Smooth muscle cell (in vitro differentiated cells): ENCODE data around the gene RGS1. TPM values are rescaled to one million over a fixed set of nuclear protein-coding genes. Genes with fewer than 3 reads are reported as not detected.

ENCODE experiments used
- DNase-seq: peaks from one replicate; lab custom pipeline; 2025; ENCODE audit not compliant: unreplicated experiment; lab: John Stamatoyannopoulos, UW
- H2AFZ ChIP-seq: fragments of 200-600 bp; sonication (generic); 2 replicates; pipeline ENCODE4 v1.6.0; 2016; ENCODE audit warnings: antibody characterized with exemption, low read depth, mild to moderate bottlenecking
- H3F3A ChIP-seq: fragments of 200-600 bp; sonication (generic); 2 replicates; pipeline ENCODE4 v1.6.0; 2017; ENCODE audit warnings: antibody characterized with exemption, low read depth
- H3K27ac ChIP-seq: fragments of 200-600 bp; sonication (generic); 2 replicates; pipeline ENCODE4 v1.5.1; 2016; ENCODE audit warnings: low read depth, mild to moderate bottlenecking
- H3K27me3 ChIP-seq: fragments of 200-600 bp; sonication (generic); 2 replicates; pipeline ENCODE4 v1.6.1; 2016; ENCODE audit warnings: low read depth, mild to moderate bottlenecking
- H3K36me3 ChIP-seq: fragments of 200-600 bp; sonication (generic); 2 replicates; pipeline ENCODE4 v1.5.1; 2016; ENCODE audit warnings: low read depth
- H3K4me1 ChIP-seq: fragments of 200-600 bp; sonication (generic); 2 replicates; pipeline ENCODE4 v1.5.1; 2016; ENCODE audit warnings: low read depth
- H3K4me2 ChIP-seq: fragments of 200-600 bp; sonication (generic); 2 replicates; pipeline ENCODE4 v1.6.0; 2016; ENCODE audit warnings: mild to moderate bottlenecking
- H3K4me3 ChIP-seq: fragments of 200-600 bp; sonication (generic); 2 replicates; pipeline ENCODE4 v1.5.1; 2016; ENCODE audit warnings: mild to moderate bottlenecking
- H3K79me2 ChIP-seq: fragments of 200-600 bp; sonication (generic); 2 replicates; pipeline ENCODE4 v1.6.0; 2016; ENCODE audit warnings: low read depth, mild to moderate bottlenecking
- H3K9ac ChIP-seq: fragments of 200-600 bp; sonication (generic); 2 replicates; pipeline ENCODE4 v1.6.0; 2016; ENCODE audit warnings: low read depth
- H3K9me3 ChIP-seq: fragments of 200-600 bp; sonication (generic); replicated peaks from 2 replicates; pipeline ENCODE4 v1.5.1; 2016; ENCODE audit warnings: low read depth
- H4K20me1 ChIP-seq: fragments of 200-600 bp; sonication (generic); 2 replicates; pipeline ENCODE4 v1.6.0; 2016; ENCODE audit warnings: low read depth
- WGBS: methylation state at CpG from one replicate; pipeline ENCODE4 v1.1.7; 2016; ENCODE audit warnings: low lambda C conversion rate; 5-methylcytosine and 5-hydroxymethylcytosine counted together
- polyA plus RNA-seq: library from polyadenylated mRNA; unstranded; fragments of >200 nt; fragmentation: Nextera tagmentation; extraction: Ambion mirVana; gene quantifications from 2 replicates; pipeline ENCODE4 v1.2.1, GENCODE V29; 2016
- total RNA-seq: library from RNA; depleted of rRNA; stranded (reverse); fragments of >200 nt; gene quantifications from 2 replicates; pipeline ENCODE4 v1.2.3, GENCODE V29; 2014
- TF ChIP-seq, protein P1 (sequence below): fragments of 200-600 bp; sonication (generic); IDR thresholded peaks from 2 replicates; pipeline ENCODE4 v1.5.1; 2017; ENCODE audit warnings: borderline replicate concordance, mild to moderate bottlenecking, antibody characterized with exemption; ENCODE audit not compliant: insufficient read depth, poor library complexity, severe bottlenecking

RGS1 gene
- total and polyA plus RNA-seq, 2 experiments from 2014 or later, result 119 to 224 TPM

DNA sequence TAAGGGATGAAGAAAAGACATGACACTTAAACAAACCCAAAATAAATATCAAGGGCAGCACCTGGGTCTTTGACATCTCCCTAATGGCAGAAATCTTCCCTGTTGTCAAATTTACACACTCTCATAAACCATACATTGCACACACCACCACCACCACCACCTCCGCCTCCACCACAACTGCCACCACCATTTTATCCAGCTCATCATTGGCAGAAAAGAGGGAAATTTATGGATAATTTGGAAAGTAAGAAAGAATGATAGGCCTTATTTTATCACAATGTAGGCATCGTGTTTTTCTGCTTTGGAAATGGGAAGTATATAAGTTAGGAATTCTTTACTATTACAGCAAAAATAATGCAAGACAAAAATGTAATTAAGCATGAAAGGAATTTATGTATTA lies 33.1 kb downstream of the RGS1 start:
- TF ChIP-seq, protein P1, sequence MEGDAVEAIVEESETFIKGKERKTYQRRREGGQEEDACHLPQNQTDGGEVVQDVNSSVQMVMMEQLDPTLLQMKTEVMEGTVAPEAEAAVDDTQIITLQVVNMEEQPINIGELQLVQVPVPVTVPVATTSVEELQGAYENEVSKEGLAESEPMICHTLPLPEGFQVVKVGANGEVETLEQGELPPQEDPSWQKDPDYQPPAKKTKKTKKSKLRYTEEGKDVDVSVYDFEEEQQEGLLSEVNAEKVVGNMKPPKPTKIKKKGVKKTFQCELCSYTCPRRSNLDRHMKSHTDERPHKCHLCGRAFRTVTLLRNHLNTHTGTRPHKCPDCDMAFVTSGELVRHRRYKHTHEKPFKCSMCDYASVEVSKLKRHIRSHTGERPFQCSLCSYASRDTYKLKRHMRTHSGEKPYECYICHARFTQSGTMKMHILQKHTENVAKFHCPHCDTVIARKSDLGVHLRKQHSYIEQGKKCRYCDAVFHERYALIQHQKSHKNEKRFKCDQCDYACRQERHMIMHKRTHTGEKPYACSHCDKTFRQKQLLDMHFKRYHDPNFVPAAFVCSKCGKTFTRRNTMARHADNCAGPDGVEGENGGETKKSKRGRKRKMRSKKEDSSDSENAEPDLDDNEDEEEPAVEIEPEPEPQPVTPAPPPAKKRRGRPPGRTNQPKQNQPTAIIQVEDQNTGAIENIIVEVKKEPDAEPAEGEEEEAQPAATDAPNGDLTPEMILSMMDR, result no peak
- H3K4me2 ChIP-seq, result no peak overlapping the region
- no peaks in the 10 kb centered on the region for H3K9me3 ChIP-seq
- H3K79me2 ChIP-seq, result no peaks in the 10 kb centered on the region
- H3K4me1 ChIP-seq, result no peaks in the 10 kb centered on the region
- no peaks in the 10 kb centered on the region for H3F3A ChIP-seq
- H3K27me3 ChIP-seq, result no peaks in the 10 kb centered on the region
- H4K20me1 ChIP-seq, result no peaks in the 10 kb centered on the region
- 59% methylated on average over 2 of the region's 2 CpGs for WGBS
- no peak overlapping the region for H2AFZ ChIP-seq
- DNase-seq, result no peak
- H3K4me3 ChIP-seq, result no peak overlapping the region
- H3K9ac ChIP-seq, result no peak overlapping the region
- H3K27ac ChIP-seq, result peak overlapping the region; percentile 11
- no peaks in the 10 kb centered on the region for H3K36me3 ChIP-seq

DNA sequence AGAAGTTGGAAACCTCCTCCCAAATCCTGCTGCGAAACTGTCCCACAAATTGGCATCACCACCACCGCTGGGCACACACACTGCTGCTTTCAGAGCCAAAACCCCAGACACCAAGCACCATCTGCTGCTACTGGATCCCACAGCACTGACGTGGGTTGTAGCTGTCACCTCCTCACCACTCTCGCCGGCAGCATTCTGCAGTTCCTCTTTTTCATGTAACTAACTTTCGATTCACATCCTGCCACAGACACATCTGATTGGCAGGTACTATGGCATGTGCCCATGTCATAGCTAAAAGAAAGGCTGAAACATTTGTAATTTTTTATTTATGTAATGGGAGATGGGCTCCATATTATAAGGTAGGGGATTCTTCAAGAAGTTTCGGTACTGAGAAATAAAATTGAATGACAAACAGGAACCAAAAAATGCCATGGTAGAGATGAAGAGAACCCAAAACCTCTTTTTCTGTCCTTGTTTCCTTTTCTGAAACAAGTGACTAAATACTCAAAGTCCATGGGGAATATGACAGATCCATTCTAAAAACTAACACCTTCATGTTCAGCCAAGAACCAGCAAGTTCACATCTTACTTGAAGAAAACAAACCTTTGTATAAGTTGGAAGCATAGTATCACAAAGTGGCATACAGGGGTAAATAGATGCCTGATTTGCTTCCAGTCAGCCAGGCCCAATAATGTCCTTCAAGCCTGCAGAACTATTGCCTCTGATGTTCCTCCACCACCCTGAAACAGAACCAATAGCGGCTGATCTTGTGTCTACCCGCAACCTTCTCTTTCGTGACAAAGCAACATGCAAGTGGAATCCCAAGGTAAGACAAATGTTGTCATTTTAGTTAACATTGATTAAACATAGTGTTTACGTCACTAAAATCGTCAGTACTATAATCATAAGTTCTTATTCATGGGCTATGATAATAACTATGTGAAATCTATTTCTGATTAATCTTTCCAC lies 33.8 kb downstream of the RGS1 start:
- TF ChIP-seq, protein P1, result no peak
- no peak overlapping the region for H2AFZ ChIP-seq
- 85% methylated on average over 12 of the region's 12 CpGs for WGBS
- no peaks in the 10 kb centered on the region for H3K36me3 ChIP-seq
- H4K20me1 ChIP-seq, result no peaks in the 10 kb centered on the region
- H3K9me3 ChIP-seq, result no peaks in the 10 kb centered on the region
- H3F3A ChIP-seq, result no peaks in the 10 kb centered on the region
- H3K79me2 ChIP-seq, result no peaks in the 10 kb centered on the region
- H3K9ac ChIP-seq, result no peak overlapping the region
- no peak for DNase-seq
- no peaks in the 10 kb centered on the region for H3K4me1 ChIP-seq
- no peak overlapping the region for H3K27ac ChIP-seq
- H3K4me3 ChIP-seq, result no peak overlapping the region
- H3K27me3 ChIP-seq, result no peaks in the 10 kb centered on the region
- H3K4me2 ChIP-seq, result no peak overlapping the region

DNA sequence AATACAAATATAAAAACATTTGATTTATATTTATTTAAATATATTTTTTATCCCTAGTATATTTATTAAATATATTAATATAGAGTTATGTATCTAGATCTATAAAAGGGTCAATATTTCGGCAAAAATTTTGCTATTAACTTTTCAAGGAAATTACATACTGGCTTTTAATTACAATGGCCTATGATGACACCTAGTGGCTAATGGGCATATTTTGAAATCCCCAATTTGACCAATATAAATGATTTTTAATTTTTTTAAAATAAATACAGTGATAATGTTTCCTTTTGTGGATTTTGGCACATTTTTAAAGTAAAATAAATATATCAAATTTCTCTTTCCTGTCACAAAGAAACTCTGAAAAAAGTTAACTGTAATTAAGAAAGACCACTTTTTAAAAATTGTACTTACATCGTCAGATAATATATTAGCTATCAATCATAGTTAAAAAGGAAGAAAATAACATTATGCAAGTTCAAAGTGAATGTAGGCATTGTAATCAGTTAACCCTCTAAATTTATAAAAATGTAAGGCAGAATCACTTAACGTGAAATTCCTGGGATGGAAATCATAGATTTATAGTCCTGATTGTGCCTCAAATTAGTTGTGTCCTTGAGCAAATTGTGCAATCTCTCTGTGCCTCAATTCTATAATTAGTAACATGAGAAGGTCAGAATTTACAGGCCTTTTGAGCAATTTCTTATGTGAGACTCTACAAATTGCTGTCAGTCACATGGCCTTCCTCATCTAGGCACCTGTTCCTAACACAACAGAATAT lies 34.7 kb downstream of the RGS1 start:
- no peak overlapping the region for H2AFZ ChIP-seq
- H3K9me3 ChIP-seq, result no peaks in the 10 kb centered on the region
- no peaks in the 10 kb centered on the region for H3F3A ChIP-seq
- H3K36me3 ChIP-seq, result no peaks in the 10 kb centered on the region
- H3K27ac ChIP-seq, result no peak overlapping the region
- no peak overlapping the region for H3K4me2 ChIP-seq
- no peaks in the 10 kb centered on the region for H3K79me2 ChIP-seq
- no peaks in the 10 kb centered on the region for H3K4me1 ChIP-seq
- TF ChIP-seq, protein P1, result peak; percentile 71
- no peaks in the 10 kb centered on the region for H3K27me3 ChIP-seq
- DNase-seq, result no peak
- 73% methylated on average over 3 of the region's 3 CpGs for WGBS
- no peak overlapping the region for H3K4me3 ChIP-seq
- H4K20me1 ChIP-seq, result no peaks in the 10 kb centered on the region
- H3K9ac ChIP-seq, result no peak overlapping the region
